DMS 273 treated with DMSO at 0.1 percent for 48 hours (cell line): ENCODE data around the gene MARCHF3.
"Not testable (repeated sequence)": the region's sequence is repeated elsewhere in the genome, so short reads cannot be mapped to it uniquely, and the experiment has no call there.

Experiments
- DNase-seq: peaks from one replicate; lab custom pipeline; 2025; lab: John Stamatoyannopoulos, UW

Gene MARCHF3

GRCh38 chr5:126953640-126954039 lies 76.7 kb downstream of the MARCHF3 start:
- no peak for DNase-seq

- no peak for DNase-seq
Observed at GRCh38 chr5:126949475-126949874, 80.9 kb downstream of the MARCHF3 start.

DNA sequence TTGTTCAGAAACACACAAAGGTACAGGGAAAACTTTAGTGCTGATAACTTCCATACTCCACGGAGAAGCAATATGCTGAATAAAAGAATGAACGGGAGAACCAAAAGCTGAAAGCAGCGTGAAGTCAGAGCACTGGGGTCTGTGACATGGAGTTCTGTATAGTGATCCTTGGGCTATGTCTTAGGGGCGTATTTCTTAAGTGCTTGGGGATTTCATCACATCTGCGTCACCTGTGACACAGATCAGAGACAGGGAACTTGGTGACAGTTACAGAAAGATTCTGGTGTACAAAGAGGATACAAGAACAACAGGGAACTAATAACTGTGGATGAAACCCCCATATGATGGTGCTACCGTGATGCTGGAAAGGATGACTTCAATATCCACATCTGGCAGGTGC lies 81.9 kb downstream of the MARCHF3 start:
- no peak for DNase-seq

GRCh38 chr5:126948011-126948355 lies 82.4 kb downstream of the MARCHF3 start:
- DNase-seq: no peak

DNA sequence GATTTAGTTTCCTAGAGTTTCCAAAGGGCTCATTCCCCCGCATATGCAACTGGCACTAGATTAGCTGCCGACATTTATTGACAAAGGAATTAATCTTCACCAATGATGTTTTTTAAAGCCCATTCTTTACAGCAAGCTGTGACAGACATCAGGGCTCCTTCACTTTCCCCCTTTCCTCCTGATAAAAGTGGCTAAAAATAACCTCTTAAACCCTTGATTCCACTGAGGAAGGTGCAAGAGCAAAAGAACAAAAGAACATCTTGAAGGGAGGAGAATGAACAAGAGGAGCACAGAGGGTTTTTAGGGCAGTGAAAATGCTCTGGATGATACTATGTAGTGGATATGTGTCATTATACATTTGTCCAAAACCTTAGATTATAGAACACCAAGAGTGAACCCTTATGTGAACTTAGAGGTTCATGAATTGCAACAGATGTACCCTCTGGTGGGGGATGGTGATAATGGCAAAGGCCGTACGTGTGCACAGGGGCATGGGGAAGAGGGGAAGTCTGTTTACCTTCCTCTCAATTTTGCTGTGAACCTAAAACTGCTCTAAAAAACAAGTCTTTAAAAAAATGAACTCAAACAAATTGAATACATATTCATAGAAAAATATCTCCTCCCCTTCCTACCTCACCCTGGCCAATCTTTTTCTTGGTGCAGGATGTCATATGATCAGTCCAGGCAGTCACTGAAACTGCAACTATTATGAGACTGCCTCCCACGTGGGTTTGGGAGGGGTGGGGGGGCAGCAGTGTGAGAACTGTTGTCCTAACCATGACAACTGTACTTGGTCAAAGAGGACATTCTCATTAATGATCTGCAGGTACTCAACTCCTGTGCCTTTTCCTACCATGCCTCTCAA lies 83.0 kb downstream of the MARCHF3 start:
- DNase-seq: no peak

DNA sequence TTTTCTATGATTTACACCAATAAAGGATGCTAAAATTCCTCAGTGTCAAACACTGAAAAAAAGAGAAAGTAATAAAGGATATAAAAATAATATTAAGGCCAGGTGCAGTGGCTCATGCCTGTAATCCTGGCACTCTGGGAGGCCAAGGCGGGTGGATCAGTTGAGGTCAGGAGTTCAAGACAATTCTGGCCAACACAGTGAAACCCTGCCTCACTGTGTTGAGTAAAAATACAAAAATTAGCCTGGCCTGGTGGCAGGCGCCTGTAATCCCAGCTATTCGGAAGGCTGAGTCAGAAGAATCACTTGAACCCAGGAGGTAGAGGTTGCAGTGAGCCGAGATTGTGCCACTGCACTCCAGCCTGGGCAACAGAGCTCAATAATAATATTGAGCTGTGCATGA lies 87.5 kb downstream of the MARCHF3 start:
- DNase-seq: not testable (repeated sequence)

DNA sequence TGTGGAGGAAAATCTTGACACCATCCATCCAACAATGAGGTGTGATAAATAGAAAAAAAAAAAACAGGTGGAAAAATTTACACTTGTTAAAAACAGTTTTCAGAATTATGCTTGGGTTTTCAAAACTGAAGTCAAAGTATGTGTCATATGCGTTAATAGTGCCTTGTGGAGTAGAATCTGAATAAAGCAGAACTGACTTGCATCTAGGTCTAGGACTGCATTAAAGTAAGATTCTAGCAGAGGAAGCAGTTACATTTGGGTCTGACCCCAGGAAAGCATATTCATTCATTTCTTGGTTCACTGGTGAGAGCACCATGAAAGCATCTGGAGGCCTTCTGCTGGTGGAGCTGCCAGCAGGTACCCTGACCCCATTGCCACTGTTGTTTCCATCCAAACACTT lies 89.0 kb downstream of the MARCHF3 start:
- no peak for DNase-seq

DNA sequence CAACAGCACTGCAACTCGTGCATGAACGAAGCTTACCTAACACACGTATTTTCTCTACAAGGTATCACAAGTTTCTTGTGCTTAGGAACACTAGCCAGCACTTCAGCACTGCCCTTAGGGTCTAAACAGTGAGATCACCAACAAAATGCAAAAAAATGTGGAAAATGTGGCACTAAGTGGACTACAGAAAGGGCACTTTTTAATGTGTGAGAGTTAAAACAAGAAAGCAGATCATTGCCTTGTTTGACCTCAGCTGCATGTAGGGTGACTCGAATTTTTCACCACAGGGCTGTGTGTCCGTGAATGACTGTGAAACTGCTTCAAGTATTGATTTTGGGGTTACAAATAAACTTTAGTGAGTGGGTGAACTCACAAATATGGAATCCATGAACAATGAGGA lies 90.5 kb downstream of the MARCHF3 start:
- no peak for DNase-seq

- DNase-seq: no peak
Observed at GRCh38 chr5:126938466-126938865, 91.9 kb downstream of the MARCHF3 start.

DNA sequence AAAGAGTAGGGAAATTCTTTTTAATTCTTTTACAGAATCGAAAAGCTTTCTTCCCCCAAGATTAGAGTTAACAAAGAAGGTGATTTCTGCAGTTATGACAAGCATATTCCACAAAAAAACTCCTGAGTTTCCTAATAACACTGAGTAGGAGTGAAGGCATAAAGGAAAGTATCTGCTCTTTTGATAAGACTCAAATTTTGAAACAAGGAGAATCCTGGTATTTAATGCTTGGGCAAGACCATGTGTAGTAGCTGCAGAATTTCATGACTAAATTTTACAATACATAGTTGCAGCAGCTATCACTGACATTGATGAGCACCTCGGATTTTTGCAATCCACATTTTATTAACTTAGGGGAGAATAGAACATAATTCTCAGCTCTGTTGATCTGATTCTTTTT lies 92.6 kb downstream of the MARCHF3 start:
- no peak for DNase-seq

- no peak for DNase-seq
Observed at GRCh38 chr5:126936775-126937418, 93.5 kb downstream of the MARCHF3 start.

GRCh38 chr5:126931963-126932660 lies 98.2 kb downstream of the MARCHF3 start:
- DNase-seq: no peak

DNA sequence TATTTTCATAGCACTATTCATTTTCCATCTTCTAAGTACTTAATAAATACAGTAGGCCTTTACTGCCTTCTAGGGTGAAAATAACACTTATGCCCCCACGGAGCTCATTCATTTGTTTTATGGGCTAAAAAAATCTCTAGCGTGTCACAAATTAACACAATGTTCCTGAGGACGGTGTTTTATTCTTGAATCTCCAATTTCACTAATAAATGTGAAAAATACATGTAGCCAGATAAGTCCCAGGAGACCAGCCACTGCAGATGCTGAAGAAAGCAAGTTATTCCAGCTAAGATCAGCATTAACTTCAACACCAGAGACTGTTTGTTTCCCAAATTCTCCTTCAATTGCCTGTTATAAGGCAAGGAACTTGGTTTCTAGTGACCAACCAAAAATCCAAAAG lies 102.3 kb downstream of the MARCHF3 start:
- no peak for DNase-seq

- peak; percentile 15 for DNase-seq
Observed at GRCh38 chr5:126927429-126927828, 102.9 kb downstream of the MARCHF3 start.

GRCh38 chr5:126926187-126926586 lies 104.2 kb downstream of the MARCHF3 start:
- DNase-seq: no peak

- no peak for DNase-seq
Observed at GRCh38 chr5:126925482-126925881, 104.9 kb downstream of the MARCHF3 start.

DNA sequence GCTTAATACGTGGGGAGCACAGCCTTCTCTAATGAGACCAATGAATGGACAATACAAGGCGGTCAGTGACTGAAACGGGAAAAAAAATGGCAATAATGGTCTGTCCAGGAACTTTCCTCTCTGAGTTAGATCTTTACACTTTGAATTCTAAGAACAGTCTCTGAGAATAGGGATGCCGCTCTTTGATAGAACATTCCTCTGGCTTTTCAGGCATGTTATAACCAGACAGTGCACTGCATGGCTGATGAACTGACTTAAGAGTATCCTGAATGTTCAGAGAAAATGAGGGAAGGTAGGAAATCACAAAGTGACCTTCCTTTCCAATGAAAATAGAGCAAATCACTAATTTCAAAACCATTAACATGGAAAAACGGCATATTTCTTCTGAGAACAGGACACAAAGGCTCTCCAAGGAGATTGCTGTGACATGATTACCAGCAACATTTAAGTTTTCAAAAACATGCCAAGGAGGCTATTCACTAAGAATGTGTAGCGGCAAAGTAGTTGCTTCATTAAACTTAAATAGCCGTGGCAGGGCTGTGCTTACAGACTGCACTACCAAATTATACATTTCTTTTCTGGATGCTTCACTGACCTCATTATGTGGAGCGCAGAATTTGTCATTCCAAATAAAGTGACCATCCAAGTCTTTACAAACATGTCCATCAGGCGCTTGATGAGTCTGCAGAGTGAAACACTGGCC lies 105.9 kb downstream of the MARCHF3 start:
- DNase-seq: no peak

DNA sequence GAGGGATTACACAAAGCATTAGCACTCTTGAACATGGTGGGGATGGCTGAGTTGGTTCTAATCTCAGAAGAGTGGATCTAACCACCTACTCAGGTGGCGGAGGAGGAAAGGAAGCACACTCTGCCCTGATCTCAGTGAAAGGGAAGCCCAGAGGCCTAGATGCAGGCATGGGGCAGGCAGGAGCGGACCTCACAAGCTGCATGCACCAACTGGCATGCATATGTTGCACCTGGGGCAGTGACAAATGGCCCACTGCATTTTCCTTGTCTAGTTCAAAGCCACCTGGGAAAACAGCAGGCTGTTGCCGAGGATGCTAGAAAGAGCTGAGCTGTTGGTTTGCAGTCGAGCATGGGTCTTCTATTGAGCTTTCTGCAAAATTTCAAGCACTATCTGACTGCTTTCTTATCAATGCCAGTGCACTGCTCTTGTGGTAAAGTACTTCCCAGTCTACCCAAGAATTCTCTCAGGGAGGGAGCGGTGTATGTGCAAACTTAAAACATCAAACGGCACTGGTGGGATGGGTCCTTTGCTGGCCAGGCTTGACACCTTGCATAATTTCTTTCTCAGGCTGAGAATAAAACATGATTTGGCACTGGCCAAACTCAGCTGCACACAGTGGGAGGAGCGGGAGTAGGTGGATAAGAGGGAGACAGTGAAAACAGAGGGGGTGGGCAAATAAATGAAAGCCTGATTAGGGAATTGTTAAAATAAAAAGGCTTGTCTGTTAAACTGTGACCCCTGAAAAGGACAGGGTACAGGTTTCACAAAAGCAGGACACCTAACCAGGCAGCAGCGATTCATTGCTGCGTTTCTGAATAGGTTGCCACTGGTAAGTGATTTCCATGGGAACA lies 108.9 kb downstream of the MARCHF3 start:
- DNase-seq: no peak

GRCh38 chr5:126920291-126920690 lies 110.1 kb downstream of the MARCHF3 start:
- no peak for DNase-seq

- no peak for DNase-seq
Observed at GRCh38 chr5:126919566-126919965, 110.8 kb downstream of the MARCHF3 start.

GRCh38 chr5:126918615-126918957 lies 111.8 kb downstream of the MARCHF3 start:
- no peak for DNase-seq
